ENCODE results near the gene INPP1. TPM values are rescaled to one million over a fixed set of nuclear protein-coding genes. Genes with fewer than 3 reads are reported as not detected.
"Not testable (repeated sequence)": the region's sequence is repeated elsewhere in the genome, so short reads cannot be mapped to it uniquely, and the experiment has no call there.

The INPP1 gene
- total RNA-seq, 6 donors from 2014 or later: 17.6 to 37.6 (median 26.9) TPM

DNA sequence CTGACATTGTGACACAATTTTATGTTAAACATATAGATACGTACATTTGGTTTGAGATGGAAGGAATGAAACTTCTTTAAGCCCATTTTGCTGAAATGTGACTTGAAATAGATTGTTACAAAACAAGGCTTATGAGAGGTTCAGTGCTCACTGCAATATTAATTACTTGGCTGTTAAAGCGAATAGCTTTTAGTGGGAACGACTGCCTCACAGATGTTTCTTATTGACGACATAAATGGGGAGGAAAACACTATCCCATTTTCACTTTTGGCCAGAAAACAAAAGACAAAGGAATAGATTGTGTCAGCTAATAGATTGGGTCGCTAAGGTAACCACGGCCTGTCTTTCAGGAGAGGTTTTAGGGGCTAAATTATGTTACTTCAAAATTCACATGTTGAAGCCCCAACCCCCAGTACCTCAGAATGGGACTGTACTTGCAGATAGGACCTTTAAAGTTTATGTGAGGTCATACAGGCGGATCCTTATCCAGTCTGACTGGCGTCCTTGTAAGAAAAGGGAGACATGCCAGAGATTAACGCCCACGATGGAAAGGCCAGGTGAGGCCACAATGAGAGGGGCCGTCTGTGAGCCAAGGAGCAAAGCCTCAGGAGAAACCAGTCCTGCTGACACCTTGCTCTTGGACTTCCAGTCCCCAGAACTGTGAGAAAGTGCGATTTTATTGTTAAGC, 10.8 kb downstream of the INPP1 start:
- ATAC-seq (ENCODE audit: low FRiP score in 2 of 2): peak in 1 of 2 donors; percentile 67
- Histone ChIP-seq H3K27me3 (no peaks in the 10 kb centered on the region), H3K27ac (peak overlapping the region; percentile 32 to 79 (median 49)), H3K4me3 (no peak overlapping the region), H3K9me3 (no peaks in the 10 kb centered on the region), H3K4me1 (peaks cover 31 to 47% (median 43%) of the 10 kb centered on the region in 4 donors), H3K36me3 (no peaks in the 10 kb centered on the region)
- TF ChIP-seq POLR2A (IDR thresholded peaks at IDR 0.05): no peak
- no peak for TF ChIP-seq EP300 (IDR thresholded peaks at IDR 0.05)
- TF ChIP-seq CTCF (IDR thresholded peaks at IDR 0.05): no peak
- TF ChIP-seq POLR2AphosphoS5 (IDR thresholded peaks at IDR 0.05): no peak
- WGBS, 2 donors: 74 to 75% methylated on average over 12 of the region's 12 CpGs
- no peak for DNase-seq

- H3K27ac ChIP-seq: peak overlapping the region in 2 of 4 donors; percentile 17 to 42
- ATAC-seq (ENCODE audit: low FRiP score in 2 of 2) (no peak), DNase-seq (no peak)
- no peaks in the 10 kb centered on the region for H3K36me3 ChIP-seq
- no peaks in the 10 kb centered on the region for H3K9me3 ChIP-seq
- 63 to 71% methylated on average over 6 of the region's 6 CpGs for WGBS, 2 donors
- peaks cover 43 to 61% (median 52%) of the 10 kb centered on the region in 4 donors for H3K4me1 ChIP-seq
- no peaks in the 10 kb centered on the region for H3K27me3 ChIP-seq
- TF ChIP-seq POLR2A (IDR thresholded peaks at IDR 0.05) (no peak), EP300 (IDR thresholded peaks at IDR 0.05) (no peak), CTCF (IDR thresholded peaks at IDR 0.05) (no peak), POLR2AphosphoS5 (IDR thresholded peaks at IDR 0.05) (no peak)
- H3K4me3 ChIP-seq: no peak overlapping the region
Observed at GRCh38 chr2:190355968-190356644, 12.7 kb downstream of the INPP1 start.

GRCh38 chr2:190357600-190357999, 14.2 kb downstream of the INPP1 start:
- 64 to 68% methylated on average over 2 of the region's 2 CpGs for WGBS, 2 donors
- Histone ChIP-seq H3K4me1 (peaks cover 36 to 58% (median 47%) of the 10 kb centered on the region in 4 donors), H3K36me3 (peaks cover 0 to 6% (median 0%) of the 10 kb centered on the region in 4 donors), H3K27ac (no peak overlapping the region), H3K4me3 (no peak overlapping the region), H3K9me3 (no peaks in the 10 kb centered on the region), H3K27me3 (no peaks in the 10 kb centered on the region)
- no peak for DNase-seq
- ATAC-seq (ENCODE audit: low FRiP score in 2 of 2): no peak
- TF ChIP-seq POLR2AphosphoS5 (IDR thresholded peaks at IDR 0.05) (no peak), EP300 (IDR thresholded peaks at IDR 0.05) (no peak), POLR2A (IDR thresholded peaks at IDR 0.05) (no peak), CTCF (IDR thresholded peaks at IDR 0.05) (no peak)

GRCh38 chr2:190358655-190359448, 15.5 kb downstream of the INPP1 start:
- H3K27me3 ChIP-seq; ATAC-seq (ENCODE audit: low FRiP score in 2 of 2); DNase-seq; H3K4me3 ChIP-seq; H3K9me3 ChIP-seq: not testable (repeated sequence)
- Histone ChIP-seq H3K36me3 (peaks cover 0 to 13% (median 4%) of the 10 kb centered on the region in 4 donors), H3K4me1 (peaks cover 28 to 47% (median 36%) of the 10 kb centered on the region in 4 donors), H3K27ac (peak overlapping the region; percentile 4 to 75 (median 56))
- 81 to 85% methylated on average over 8 of the region's 8 CpGs for WGBS, 2 donors

- DNase-seq: no peak
- H3K4me1 ChIP-seq: peaks cover 24 to 38% (median 32%) of the 10 kb centered on the region in 4 donors
- peak overlapping the region in 1 of 4 donors; percentile 29 for H3K4me3 ChIP-seq
- H3K27ac ChIP-seq: peak overlapping the region in 2 of 4 donors; percentile 68 to 75
- no peaks in the 10 kb centered on the region for H3K9me3 ChIP-seq
- H3K27me3 ChIP-seq: no peaks in the 10 kb centered on the region
- no peak for ATAC-seq (ENCODE audit: low FRiP score in 2 of 2)
- TF ChIP-seq POLR2A (IDR thresholded peaks at IDR 0.05) (no peak), EP300 (IDR thresholded peaks at IDR 0.05) (no peak), POLR2AphosphoS5 (IDR thresholded peaks at IDR 0.05) (no peak), CTCF (IDR thresholded peaks at IDR 0.05) (no peak)
- peaks cover 0 to 24% (median 5%) of the 10 kb centered on the region in 4 donors for H3K36me3 ChIP-seq
Observed at GRCh38 chr2:190360561-190360960, 17.2 kb downstream of the INPP1 start.

All from upper lobe of left lung (tissue), 6 donors.